Renal cortex interstitium (tissue), 11 donors: ENCODE data around the gene ORM1. TPM values are rescaled to one million over a fixed set of nuclear protein-coding genes. Genes with fewer than 3 reads are reported as not detected.

Experiments used
- DNase-seq, 11 donors: peaks; one replicate each; pipeline ENCODE4 v3.0.0-alpha.2; 2013; ENCODE audit warnings: low read depth in 9 of 11, low spot score in 4 of 11; ENCODE audit errors: extremely low read depth in 1 of 11
- polyA plus RNA-seq, 3 donors: library from polyadenylated mRNA; unstranded; fragments of 120-200 nt; gene quantifications; one replicate each; pipeline ENCODE4 v1.2.1, GENCODE V29; 2013; ENCODE audit not compliant: insufficient read length in 3 of 3

ORM1 gene
- polyA plus RNA-seq, 3 donors = 0.32 to 0.48 TPM; not detected in 1

DNA sequence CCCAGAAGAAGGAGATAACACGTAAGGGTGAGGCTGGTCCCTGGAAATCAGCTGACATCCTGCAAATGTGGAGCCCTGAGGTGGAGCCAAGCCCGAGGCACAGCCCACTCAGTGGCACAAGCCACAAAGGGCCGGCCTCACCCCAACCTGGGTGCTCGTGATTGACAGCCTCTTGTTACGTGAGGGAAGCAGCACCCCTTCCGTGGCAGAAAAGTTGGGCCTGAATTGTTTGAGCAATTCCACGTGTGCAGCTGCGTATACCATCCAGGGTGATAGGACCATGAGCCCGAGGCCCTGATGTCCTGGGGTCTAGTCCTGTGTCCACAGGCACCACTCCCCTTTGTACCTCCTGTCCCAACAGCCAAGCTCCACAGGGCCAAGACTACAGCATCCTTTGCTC lies 11.6 kb downstream of the ORM1 start:
- no peak for DNase-seq

DNA sequence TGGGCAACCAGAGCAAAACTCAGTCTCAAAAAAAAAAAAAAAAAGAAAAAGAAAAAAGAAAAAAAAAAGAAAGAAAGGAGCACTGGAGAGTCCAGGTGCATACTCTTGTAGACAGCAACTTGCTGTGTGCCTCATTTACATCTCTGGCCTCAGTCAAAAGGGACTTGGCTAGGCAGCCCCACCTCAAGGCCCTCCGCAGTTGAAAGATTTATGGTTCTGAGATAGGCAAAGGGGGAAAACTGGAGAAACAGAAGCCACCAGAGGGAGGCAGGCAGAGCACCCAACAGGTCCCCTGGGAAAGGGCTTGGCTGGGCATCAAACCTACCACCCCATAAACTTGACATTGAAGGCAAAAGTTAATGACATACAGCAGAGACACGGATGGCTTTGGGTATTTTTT lies 12.8 kb downstream of the ORM1 start:
- DNase-seq = no peak

DNA sequence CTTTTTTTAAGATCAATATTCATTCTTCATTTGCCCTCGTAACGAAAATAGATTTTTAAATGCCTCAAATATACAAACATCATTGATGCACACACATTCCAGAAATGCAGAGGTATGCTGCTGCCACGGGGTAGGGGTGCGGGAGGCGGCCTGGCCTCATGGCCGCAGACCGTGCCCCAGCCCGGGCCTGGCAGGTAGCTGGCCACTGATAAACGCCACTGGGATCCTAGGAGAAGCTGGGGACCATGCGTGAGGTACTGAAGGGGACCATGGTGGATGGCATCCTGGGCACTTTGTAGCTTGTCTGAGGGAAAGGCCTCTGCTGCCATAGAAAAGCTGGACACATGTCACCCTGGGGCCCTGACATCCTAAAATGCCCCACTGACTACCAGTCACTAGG lies 13.3 kb downstream of the ORM1 start:
- no peak for DNase-seq

DNA sequence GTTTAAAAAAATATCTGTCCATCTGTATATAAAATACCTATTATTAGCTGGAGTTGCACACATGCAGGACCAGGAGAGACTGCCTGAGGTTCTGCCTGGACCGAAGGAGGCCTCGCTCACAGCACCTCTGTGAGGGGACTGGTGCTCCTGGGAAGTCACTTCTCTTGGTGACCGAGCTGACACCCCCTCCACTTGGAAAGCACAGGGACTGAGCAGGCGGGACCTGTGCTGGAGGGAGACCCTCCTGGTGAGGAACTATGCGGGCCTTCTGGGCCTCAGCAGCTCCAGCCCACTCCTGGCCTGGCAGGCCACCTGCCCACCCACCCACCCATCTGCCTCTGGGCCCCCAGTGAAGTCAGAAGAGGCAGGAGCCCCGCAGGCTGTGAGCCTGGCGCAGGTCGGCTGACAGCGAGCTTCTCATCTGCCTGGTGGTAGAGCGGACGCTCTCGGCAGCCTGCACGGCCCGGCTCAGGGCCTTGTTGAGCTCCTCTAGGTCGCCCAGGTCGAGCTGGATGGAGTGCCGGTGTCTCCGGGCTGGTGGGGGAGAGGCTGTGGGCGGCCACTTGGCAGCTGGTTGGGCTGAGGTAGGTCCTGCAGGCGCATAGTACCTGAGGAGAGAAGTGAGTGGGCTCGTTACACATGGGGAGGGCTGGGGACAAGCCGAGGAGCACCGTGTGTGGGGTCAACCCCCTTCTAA lies 13.9 kb downstream of the ORM1 start:
- DNase-seq = no peak

DNA sequence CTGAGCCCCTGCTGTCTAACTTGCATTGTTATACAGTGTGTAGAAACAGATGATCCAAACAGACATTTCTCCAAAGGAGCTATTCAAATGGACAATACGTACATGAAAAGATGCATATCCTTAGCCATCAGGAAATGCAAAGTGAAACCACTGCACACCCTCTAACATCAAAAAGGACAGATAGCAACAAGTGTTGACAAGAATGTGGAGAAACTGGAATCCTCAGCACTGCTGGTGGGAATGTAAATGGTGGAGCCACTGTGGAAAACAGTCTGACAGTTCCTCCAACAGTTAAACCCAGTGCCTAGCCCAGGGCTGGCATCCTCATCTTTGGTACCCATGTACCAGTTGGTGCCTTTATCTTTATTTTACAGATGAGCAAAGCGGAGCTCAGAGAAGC lies 15.3 kb downstream of the ORM1 start:
- DNase-seq = no peak

DNA sequence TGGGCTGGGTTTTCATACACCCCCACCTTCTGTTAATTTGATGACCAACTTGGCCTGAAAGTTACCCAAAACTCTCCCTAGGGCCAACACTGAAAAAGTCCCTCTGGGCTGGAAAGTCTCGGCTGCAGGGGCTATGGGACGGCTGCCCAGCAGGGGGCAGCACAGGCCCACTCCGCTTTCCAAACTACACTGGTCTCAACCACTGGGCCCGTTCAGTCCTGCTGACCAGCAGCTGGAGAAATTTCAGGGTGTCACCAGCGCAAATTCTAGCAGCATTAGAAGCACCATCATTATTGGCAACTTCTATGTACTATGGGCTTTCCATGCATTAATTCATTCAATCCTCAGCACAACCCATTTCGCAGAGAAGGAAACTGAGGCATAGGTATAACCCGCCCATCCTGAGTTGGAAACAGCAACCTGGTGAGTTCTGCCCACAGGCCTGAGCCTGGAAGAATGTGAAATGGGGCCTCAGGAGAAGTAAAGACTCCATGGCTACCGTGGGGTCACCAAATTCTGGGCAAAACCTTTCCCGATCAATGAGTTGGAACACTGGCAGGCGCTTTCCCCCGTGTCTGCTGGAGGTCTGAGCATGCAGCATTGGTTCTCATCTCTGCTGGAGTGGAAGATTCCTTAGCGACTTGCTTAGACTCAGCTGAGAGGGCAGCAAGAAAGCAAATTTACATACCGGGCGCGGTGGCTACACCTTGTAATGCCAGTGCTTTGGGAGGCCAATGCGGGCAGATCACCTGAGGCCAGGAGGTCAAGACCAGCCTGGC lies 16.4 kb downstream of the ORM1 start:
- DNase-seq = peak in 5 of 11 donors; percentile 4 to 27 (median 9)

DNA sequence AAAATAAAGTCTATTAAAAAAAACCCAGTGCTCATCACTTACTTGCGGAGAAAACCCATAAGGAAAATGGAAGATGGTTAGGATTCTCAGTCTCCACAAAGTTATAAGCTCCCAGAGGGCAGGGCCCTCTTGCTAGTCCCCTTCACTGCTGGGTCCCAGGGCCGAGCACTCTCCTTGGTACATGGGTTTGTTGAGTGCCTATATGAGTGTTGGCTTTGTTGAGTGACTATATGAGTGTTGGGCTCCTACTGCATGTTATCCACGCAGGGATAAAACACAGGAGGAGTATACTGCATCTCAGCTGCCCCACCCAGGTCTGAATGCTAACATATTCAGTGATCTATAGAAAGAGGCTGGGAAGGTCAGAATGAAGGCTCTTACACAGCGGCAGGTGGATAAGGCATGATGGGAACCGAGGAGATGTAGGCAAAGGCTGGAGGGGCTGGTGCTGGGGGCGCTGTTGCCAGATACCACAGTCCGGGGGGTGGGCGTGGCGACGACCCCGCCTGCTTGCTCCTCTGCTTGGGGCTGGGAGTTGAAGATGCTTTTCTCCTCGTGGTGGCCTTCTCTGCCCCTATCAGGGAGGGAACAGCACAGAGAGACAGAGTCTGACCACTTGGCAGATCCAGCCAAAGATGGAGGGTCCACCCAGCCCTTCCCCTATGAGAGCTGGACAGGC lies 18.4 kb downstream of the ORM1 start:
- no peak for DNase-seq

DNA sequence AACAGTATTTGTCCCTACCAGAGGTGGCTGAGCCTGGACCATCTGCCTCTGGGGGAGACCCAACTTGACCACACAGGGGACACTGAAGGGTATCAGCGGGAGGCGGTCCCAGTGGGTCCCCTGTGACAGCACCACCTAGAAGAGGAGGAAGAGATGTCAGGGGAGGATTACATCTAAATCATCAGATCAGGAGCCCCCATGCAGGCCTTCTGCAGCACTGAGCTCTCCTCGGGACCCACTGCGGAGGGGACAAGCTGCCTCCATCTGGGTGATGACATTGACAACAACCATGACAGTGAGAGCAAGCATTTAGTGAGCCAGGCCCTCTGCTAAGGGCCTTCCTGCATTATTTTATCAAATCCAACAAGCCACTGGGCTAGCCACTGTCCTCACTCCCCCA lies 19.1 kb downstream of the ORM1 start:
- DNase-seq = no peak

DNA sequence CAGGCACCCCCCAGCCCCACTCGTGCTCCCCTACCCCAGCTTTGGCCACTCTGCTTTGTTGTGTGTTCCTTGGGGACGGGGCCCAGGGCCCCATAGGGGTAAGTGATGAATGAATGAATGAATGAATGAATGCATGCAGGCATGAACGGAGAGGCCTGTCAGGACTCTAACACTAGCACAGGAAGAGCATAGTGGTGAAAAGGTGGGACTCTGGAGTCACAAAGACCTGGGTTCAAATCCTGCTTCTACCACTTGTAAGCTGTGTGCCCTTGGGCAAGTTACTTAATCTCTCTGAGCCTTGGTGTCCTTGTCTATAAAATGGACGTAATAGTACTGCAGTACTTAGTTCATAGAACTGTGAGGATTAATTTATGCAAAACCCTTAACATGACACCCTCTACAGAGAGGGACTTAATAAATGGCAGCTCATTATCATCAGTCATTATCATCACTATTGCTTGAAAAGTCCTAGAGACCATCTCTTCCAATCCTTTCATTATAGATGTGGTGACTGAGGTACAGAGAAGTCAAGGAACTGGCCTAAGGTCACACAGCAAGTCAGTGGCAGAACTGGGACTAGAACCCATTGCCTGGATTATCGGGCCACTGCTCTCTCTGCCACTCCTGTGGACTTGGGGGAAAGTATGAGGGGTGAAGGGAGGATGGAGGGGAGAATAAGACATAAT lies 20.0 kb downstream of the ORM1 start:
- no peak for DNase-seq

DNA sequence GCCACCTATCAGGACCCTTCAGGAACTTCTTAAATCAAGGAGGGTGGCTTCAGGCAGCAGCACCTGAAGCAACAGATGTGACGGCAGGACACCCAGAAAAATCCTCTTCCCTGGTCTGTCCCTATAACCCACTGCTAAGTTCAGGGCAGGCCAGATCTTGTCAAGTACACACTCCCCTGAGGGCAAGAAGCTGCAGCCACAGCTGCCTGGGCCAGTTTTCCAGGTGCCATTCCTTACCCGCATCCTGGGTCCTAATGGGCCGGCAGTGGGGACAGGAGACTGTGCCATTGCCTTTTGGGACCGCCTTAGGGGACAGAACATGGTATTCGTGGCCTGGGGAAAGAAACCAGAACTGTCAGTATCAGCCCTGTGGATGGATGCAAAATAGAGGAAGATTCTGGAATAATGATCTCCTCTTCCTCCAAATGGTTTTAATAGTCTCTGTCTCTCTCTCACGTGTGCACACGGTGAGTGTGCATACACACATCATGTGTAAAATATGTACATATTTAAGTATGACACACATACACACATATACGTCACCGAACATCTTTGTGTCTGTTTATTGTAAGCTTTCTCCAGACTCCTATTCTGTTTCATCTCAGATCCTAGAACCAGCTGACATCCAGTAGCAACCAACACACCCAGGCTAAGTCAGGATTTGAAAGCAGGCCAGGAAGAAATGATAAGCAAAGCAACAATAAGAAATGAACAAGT lies 20.7 kb downstream of the ORM1 start:
- no peak for DNase-seq

DNA sequence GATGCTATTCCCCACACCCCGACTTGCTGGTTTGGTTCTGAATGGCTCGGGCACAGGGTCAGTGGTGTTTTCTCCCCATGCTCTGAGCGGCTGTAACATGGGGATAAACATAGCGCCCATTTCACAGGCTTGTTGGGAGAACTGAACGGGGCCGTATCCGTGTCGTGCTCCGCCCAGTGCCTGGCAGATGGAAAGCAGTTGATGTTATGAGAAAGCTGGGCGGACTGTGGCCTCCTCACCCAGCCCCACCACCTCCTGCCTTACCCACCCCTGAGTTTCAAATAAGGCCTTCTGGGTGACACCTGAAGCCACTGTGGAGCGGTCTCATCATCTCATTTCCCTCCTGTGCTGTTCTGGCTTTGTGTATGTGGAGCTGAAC lies 21.3 kb downstream of the ORM1 start:
- no peak for DNase-seq

DNA sequence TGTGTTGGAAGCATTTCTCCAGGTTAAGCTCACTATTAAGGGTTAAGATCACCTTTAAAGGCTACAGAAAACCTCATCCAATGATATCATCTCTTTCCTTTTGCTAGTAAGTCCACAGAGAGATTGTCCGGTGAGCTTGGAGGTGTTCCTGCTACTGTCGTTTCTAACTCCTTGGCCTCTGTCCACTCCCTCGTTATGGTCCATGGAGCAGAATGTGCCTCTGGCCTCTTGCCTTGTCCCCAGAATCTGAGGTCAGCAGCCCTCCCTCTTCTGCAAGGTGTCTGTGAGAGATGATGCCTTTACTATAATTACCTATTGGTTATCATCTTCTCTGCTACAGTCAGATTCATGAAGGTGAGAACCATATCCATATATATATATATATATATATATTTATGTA lies 21.8 kb downstream of the ORM1 start:
- no peak for DNase-seq

DNA sequence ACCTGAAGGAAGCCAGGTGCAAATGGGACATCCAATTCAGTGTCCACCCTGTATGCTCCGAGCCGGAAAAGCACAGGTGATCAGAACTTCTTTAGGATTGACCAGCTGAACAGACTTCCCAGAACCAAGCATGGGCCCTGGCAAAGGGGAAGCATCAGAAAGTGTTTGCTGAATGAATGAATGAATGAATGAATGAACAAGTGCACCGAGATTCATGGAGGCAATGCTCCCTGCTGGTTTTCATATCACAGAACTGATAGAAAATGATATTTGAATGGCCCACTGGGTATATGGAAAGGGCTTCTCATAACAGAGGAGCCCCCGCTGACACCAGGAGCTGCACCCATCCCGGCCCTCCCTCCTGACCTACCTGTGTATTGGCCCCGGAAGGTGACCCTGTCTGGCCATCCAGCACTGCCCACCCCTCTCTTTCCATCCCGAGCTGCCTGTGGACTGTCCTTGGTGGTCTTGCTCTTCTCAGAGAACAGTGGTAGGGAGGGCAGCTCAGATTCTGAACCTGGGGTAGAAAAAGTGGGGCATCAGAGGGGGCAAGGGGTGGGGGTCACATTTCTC lies 22.7 kb downstream of the ORM1 start:
- no peak for DNase-seq

DNA sequence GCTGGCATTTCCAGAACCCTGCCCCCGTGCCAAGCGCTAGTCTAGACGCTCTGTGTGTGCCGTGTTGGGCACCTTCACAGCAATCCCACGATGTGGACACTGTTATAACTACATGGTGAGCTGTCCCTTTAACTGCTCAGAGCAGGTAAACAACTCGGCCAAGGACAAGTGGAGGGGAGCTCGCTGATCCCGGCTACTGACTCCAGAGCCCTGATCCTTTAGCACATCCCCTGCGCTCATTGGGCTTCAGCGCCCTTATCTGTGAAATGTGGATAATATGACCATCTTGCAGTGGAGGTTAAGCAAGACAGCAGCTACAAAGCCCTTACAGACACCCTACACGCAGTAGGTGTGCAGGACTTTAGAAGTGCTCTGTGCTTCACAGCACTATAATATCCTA lies 23.2 kb downstream of the ORM1 start:
- DNase-seq = no peak

DNA sequence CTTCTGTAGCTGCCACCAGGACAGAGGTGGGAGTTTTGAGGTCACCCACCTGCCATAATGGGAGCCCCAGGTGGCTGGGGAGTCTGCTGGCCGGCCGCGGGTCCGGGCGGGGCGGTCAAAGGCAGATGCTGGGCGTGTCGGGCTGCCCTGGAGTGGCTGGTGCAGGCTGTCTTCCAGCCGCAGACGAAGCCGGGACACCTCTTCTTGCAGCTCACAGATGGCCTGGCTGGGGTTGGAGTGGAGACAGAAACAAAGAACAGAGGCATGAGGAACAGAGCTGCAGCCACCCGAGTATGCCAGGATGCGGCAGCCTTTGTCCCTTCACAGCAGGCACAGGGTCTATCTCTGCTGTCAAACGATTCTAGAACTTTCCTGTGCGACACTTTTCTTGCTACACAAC lies 24.8 kb downstream of the ORM1 start:
- DNase-seq = no peak

DNA sequence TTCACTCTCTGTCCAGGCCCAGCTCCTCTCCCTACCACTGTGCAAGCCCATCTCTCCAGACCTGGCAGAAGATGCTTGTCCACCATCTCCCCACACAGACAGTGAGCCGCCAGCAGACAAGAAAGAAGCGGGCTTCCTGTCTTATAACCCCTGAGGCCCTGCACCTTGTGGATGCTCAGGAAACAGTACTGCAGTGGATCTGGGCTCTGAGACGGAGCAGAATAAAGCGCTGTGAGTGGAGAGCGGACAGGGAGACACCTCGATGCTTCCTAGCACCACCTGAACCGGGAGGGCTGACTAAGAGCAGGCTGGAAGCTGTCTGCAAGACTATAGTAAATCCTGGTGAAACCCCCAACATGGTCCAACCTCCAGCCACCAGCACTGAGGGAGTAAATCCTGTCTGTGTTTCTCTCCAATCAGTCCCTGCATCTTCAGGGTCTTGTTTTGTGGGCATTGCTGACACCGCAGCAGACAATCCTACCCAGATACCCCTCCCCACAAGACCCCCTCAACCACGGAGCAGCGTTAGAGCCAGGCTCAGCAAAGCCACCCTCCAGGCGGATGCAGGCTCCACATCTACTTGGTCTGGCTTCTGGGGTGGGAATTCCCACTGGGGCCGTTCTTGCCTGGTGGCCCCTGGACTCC lies 25.5 kb downstream of the ORM1 start:
- DNase-seq = no peak

DNA sequence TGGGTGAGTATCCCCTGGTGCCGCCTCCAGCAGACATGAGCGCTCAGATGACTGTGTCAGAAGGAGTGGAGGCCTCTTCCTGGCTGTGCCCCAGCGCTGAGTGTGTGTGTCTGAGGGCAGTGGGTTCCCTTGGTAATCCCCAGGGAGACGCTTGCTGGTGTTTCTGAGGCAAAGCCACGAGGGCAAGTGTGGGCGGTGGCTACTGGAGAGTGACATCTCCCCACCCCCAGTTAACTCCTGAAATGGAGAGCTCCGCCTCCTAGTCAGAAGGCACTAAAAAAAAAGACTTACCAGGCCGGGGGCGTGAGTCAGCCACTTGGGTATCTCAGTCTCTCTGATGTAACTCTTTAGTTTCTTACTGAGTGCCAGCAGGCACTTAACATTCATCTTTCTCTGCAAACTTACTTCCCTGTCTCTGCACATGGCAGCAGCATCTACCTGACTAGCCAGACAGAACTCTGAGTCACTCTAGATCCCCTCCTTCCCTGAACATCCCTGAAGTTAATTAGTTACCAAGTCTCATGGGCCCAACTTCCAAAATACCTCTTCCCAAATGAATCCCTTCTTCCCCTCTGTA lies 26.1 kb downstream of the ORM1 start:
- peak in 9 of 11 donors; percentile 26 to 65 (median 54) for DNase-seq
